ENCODE measurements around the gene FGD5.

The FGD5 gene

DNA sequence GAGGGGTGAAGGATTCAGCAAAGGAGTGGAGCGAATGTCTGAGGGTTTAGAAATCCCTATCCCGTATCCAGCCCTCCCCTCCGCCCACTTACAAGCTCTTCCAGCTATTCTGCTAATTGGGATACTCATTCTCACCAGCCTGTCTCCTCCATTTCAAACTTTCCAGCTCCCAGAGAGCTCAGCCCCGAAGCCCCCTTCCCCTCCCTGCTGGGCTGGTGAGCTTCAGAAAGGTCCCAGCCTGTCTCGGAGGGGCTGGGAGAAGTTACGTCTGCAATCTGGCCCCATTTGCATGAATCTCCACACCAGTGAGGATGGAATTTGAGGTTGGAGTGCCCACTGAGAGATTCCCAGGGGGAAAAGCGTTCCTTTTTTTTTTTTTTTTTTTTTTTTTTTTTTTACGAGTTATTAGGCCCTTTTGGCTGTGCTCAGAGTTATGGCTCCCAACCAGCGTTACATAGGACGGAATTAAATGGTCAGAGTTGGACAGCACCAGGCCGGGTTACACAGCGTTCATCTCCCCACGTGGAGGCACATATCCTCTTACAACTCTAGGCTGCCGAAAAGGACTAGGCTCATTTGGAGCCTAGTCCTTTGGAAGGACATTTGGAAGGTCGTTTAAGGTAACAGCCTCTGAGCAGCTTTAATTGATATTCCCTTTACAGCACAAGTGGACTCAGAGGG, 34.6 kb downstream of the FGD5 start:
- FAIRE-seq, result no peak

DNA sequence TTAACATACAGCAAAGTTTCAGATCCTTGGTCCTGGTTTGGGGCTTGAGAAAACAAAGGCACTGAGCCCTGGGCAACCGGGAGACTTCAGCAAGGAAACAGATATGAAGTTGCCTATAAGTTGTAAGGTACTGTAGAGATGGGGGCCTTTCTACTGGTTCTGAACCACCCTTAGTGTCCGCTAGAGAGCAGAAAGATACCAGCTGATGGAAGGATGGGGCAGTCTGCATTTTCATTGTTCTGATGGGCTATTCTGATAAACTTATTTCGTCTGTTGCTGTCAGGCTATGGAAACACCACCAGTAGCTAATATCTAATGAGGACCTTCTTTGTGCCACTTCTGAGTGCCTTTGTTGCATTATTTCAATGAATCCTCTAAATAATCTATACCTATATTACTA, 38.7 kb downstream of the FGD5 start:
- no peak for FAIRE-seq

DNA sequence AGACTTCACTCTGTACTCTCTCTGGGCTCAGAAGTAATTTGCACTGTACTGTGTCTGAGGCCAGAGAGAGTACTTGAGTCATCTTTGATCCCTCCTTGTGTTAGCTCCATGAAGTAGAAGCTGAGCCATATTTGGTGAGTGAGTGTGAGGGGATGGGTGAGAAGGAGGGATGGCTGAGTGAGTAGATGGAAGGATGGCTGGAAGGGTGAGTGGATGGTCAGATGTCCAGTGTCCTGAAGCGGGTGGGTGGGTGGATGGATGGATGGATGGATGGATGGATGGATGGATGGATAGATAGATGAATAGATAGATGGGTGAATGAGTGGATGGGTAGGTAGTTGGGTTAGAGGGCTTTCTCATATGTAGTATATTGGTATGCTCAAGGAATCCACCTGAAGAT, 39.3 kb downstream of the FGD5 start:
- no peak for FAIRE-seq

DNA sequence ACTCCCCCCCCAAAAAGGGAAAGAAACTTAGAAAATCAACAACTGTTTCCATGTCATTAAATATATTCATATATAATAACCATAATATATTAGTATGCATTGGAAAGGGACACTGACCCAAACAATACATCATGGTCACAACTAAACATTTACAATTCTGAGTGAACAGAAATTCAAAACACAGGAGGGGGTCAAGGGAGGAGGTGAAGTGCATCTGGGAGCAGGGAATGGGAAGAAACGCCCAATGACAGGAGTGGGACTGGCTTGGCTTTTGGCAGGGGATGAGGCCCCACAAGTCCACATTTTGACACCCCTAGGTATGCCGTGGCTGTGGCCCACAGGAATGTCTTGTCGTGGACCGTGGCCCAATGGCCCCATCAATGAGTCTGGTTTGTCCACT, 41.1 kb downstream of the FGD5 start:
- FAIRE-seq, result no peak

DNA sequence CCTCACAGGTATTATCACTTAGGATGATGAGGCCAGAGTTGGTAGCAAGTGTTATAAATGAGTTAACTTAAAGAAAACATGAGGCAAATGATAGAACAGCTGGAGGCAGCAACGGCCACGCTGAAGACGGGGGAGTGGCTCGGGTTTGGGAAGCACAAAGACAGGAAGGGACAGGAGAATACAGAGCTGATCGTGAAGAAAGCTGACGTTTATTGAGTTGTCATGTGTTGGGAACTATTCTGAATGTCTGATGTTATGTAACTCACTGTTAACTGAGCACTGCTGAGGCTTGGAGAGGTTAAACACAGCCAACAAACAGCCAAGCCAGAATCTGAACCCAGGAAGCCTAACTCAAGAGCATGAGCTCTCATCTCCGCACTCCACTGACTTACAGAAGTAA, 42.3 kb downstream of the FGD5 start:
- FAIRE-seq, result no peak

DNA sequence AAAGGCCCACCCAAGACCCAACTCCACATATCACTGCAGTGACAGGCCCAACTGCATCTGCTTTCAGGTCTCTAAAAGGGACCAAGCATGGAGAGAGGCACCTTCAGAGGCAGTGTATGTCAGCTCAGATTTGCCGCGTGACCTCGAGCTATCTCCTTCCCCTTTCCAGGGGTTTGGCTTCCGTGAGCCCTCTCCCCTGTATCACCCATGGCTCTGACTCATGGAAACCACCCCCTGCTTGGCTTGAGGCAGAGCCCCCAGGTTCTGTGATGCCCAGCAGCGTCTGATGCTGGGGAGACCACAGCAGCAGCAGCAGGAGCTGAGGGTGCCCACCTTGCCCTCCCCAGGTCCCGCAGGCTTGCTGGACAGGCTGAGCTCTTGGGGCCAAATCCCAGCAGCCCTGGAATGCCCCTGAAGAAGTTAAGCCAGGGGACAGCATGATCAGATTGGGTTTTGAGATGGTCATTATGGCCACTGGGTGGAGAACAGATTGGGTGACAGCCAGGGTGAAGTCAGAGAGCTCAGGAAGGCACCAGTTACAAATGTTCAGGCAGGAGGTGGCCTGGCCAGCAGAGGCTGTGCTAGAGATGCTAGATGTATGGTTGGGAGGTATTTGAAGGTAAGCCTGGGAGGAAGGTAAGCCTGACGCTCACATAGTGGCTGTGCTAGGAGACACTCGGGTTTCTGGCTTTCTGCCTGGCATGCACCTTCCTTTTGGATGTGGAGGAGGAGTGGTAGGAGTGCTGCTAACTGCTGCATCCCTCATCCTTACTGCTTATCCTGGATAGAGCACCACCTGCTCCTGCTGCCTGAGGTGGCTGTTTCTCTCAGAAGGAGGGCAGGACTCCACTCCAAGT, 42.9 kb downstream of the FGD5 start:
- no peak for FAIRE-seq

DNA sequence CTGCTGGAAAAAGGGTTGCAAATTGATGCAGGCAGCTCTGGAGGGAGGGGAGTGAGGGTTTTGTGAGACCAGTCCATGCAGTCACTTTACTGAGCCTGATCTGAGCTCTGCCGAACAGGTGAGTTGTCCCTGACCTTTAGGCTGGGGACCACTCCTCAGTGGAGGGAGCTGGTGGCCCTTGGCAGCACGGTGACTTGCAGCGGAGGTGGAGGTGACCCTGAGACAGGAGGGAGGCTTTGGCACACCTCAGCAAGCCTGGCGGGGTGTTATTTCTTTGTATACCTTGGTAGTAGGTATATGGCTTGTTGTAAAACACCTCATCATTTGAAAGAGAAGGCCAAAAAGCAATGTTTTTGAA, 43.5 kb downstream of the FGD5 start:
- no peak for FAIRE-seq

DNA sequence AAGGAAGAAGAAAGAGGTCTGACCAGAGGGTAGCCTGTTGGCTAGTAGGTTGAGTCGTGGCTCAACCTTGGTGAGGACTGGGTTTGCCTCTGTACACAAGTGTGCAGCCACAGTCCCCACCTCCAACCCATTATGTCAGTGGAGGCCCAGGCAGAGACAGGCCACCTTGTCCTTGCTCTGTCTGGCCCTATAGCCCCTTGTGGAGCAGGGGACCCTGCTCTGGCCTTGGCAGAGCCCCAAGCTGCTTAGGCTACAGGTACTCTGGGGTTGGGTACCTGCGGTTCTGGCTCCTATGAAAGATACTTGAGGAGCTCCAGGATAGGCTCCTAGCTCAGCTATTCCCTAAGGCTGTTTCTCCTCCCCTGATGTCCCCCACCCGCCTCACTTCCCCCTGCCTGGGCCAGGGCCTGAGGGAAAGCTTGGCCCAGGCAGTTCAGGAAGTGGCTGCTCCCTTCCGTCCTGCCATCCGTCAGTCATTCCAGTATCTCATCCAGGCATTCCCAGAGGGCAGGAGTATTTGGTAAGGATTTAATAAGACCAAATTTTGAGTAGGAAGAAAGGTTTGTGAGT, 44.0 kb downstream of the FGD5 start:
- FAIRE-seq, result no peak

DNA sequence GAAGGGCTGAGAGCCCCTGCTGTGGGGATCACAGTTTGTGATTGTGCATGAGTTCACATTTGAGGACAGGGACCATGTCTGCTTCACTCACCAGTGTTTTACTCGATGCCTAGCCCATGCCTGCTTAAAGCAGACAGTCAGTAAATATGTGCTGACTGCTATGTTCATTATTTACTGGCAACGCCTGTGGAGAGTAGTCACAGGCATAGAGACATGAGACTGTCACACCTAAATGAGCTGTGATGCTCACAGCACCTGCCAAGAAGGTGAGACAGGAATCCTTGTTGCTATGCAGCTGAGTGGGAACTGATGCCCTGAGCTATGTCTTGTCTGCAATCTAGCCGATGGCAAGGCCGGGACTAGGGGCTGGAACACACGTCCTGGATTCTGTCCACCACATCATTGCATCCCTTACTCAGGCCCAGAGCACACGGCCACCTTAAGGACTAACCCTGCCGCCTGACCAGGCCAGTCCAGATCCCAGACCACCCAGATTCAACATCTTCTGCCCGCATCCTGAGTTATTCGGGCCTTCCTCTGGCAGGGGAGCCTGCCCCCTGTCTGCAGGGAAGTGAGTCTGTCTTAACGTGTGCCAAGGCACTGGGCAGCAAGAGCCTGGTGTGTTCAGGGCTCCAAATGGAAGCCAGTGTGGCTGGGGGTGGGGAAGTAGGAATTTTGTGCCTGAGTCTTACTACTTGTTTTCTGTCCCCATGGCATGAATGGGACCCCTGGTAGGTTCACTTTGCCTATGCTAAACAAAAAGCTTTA, 44.8 kb downstream of the FGD5 start:
- FAIRE-seq, result no peak

DNA sequence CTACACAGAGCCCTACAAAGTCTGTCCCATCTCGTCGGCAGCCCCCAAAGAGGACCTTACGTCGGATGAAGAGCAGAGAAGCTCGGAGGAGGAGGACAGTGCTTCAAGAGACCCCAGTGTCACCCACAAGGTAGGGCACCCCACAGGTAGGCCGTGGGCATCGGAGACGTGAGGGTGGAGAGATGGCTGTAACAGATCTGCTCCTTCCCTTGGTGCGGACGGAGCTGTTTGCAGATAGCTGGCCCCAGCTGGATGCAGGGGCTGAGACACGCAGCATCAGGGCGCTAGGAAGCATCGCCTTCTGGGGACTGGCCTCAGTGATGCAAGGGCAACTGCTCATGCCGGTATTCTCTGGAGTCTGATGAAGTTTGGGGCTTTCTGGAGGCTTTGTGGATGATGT, 45.4 kb downstream of the FGD5 start:
- no peak for FAIRE-seq

DNA sequence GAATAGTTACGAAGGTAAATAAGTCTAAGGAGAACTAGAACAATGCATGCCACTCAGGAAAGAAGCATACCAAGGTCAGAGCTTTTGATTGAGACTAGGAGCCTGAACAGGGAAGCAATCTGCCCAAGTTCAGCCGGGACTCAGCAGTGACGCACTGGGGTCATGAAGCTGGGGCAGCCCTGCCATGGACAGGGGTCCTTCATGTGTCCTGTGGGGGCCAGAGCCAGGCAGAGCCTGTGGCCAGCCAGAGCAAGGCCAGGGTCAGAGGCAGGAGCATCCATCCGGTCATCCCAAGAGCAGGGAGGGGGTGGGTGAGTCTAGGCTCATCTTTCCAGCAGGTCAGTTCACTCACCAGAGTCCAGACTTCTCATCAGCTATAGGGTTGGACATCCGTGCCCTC, 47.9 kb downstream of the FGD5 start:
- no peak for FAIRE-seq

DNA sequence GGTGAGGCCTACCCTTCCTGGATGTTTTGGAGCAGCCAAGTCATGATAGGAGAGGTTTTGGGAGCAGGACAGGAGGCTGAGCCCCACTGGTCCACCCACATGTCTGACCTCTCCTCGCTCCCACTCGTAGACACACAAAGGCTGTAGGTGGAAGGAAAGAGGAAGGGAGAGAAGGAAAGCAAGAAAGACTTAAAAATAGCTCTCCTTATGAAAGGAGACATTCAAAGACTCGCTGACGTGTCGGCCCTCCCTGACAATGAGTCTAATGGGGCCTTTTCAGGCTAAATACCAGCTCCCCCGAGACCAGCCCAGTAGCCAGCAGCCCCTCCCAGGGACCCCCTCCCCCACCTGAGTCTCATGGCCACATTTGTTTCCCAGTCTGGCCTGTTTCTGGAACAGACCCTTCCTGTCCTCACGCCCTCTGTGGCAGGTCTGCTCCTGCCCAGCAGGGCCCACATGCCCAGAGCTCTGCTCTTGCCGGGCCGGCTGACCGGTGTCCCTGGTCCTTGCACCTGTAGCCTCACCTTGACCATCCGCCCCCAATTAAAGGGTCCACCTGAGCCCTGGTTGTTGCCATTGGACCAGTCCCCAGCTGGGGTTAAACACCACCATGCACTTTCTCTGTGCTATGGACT, 49.3 kb downstream of the FGD5 start:
- FAIRE-seq, result no peak

DNA sequence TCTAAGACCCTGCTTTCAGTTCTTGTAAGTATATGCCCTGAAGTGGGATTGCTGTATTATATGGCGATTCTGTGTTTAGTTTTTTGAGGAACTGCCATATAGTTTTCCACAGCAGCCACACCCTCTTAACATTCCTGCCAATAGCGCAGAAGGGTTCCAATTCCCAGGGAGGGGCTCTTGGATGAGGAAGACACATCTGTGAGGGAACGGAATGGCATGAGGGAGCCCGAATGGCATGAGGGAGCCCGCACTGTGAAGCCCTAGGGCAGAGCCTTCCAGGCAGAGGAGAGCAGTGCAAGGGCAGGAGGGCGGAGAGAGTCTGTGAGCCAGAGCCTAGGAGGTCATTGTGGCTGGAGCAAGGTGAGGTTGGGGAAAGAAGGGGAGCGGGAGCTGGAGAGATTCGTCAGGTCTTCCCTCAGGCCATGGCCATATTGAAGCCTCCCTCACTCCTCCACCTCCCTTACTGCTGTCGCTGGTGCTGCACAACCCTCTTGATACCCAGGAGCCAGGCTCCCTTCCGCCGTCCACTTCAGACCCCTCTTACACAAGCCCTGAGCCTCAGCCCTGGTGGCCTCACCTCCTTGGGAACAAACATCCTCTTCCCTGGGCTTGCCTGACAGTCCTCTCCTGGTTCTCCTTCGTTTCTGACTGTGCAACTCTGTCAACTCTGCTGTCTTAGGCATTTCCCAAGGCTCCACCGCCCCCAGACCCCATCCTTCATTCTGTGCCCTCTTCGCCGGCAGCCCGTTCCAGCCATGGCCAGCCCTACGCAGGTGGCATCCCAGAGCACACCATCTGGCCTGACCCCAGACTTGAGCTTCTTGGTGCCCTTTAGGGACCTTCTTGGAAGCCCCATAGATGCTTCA, 51.4 kb downstream of the FGD5 start:
- FAIRE-seq, result no peak

DNA sequence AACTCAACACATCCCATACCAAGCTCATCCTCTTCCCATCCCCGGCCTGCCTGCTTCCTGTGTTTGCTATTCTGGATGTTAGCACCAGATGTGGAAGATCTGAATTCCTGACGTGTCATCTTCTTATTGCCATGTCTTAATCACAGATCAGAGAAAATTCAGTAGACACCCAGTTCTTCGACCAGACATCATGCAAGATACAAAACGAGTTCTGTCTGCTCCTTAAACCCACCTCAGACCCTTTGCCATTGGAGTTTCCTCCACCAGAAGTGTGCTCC, 52.0 kb downstream of the FGD5 start:
- no peak for FAIRE-seq

DNA sequence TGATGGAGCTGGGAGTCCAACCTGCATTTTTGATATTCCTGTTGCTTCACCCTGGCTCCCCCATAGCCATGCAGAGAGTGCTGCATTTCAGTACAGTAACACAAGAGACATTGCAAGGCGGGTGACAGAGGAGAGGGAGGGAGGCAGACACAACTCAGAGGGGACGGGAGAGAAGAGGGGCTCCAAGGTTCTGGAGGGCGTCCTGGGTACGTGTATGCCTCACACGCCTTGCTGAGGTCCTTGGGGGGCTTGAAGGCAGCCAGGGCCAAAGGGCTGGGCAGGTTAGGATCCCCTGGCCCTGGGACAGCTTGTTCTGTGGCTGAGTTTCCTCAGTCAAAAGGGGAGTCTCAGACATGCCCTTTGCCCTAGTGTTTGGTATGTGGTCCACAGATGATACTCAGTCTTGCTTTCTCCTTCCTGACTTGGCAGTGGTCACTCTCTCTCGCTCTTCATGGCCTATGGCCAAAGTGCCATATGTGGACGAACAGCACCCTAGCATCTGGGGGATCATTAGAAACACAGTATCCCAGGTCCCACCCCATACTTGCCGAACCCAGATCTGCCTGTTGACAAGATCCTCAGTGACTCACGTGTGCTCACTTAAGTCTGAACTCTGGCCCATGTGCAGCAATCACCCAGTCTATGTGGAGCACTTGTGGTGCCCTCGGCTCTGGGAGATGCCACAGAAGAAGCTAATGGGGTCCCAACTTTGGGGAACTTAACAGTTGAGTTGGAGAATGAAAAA, 52.9 kb downstream of the FGD5 start:
- FAIRE-seq, result no peak

DNA sequence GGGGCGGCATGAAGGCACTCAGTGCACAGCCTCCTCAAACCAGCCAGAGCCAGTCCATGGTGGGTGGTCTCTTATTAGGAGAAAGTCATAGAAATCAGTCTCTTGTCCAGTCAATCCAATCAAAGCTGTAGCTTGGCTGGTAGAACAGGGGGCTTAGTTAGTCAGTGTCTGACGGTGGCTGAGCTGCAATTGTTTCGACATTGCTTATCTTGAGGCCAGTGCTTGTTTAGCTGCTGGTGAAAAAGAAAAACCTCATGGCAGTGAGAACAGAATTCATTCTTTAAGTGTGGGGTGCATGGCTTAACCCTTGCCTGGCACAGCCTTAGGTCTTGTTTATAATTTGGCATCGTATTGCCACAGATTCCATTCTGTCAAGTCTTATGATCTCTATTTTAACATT, 53.9 kb downstream of the FGD5 start:
- no peak for FAIRE-seq

DNA sequence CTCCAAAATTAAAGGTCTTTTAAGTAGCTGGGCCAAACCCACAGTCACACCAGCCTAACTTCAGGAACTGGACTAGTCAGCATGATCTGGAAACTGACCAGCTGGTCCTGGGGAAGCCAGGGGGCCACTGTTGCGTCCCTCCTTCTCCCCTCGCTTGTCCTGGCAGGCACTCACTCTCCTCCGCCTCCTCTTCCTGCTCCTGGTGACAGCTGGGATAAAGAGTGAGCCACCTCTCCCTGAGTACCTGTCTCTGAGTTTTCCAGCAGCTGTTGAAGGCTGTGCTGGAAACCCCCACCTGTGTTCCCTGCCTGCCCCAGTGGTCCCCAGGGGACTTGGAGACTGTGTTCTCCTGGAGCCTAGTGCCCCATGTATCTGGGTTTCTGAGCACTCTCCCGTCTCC, 56.0 kb downstream of the FGD5 start:
- FAIRE-seq, result no peak

DNA sequence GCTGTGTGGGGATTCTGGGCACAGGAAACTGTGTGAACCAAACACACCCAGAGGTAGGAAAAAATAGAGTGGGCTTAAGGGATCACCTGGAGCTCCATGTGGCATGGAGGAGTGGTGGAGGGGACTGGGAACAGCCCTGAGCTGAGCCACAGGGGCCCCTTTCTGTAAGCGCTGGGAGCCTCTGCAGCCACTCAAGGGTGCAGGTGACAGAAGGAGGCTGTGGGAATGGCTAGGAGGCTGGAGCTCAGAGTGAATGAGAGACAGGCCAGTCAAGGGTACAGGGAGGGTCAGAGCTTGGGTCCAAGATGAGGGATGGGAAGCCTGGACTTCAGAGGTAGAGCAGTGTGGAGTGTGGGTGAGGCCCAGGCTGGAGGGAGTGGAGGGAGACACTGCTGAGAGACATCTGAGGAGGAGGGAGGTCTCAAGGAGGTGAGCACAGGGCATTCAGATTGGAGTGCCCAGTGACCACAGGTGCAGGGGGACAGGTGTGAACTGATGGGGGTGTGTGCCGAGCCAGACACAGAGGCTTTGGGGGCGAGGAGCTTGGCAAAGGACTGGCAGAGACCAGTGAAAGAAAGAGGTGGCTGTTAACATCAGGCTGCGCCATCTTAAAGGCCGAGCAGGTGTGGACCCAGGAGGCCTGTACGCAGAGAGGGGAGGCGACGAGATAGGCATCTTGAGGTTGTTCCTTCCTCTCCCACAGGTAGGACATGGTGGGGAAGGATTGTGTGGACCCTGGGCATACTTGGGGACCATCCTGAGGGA, 56.8 kb downstream of the FGD5 start:
- no peak for FAIRE-seq

DNA sequence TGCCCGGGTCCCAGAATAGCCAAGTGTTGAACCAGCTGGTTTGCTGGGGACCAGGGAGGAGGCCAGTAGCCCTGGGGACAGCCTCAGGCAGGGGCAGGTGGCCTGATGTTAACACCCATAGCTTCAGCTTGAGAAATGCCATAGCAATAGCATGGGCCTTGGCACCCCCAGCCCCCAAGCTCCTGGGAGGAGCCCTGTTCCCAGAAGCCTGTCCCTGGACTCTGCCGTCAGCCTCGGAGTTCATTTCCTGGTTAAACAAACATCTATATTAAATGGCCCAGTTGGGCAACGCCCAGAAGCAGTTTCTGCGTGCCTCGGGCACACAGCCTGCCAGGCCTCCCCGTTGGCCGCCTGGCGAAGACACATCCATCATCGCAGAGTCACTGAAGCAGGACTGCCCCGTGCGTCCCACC, 58.2 kb downstream of the FGD5 start:
- FAIRE-seq, result no peak

DNA sequence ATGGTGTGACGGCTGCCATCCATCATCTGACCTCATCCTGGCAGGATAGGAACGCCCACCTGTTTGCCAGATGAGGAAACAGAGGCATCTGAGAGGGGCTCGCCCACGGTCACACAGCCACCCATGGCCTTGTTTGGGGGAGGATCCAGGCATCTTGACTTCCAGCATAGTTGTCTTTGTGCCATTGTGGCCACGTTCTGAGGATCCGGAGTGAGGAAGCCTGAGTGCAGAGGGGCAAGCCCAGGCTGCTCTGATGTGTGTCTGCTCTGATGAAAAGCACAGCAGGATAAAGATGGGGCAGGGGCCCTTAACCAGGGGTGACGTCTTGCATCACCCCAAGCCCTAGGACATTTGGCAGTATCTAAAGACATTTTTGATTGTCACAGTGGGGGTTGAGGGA, 58.7 kb downstream of the FGD5 start:
- no peak for FAIRE-seq
